H1 (cell line): ENCODE measurements around the gene ETF1. TPM values are rescaled to one million over a fixed set of nuclear protein-coding genes. Genes with fewer than 3 reads are reported as not detected.

Experiments used
- GABPA ChIP-seq: IDR thresholded peaks from 2 replicates; pipeline ENCODE4 v1.6.1; 2011; ENCODE audit warnings: mild to moderate bottlenecking, low read length, moderate library complexity, borderline replicate concordance; ENCODE audit not compliant: insufficient read depth
- polyA plus RNA-seq, 7 experiments: library from polyadenylated mRNA; depleted of rRNA in 3 of 7; stranded (reverse) in 5 of 7; unstranded in 2 of 7; fragments of >200 nt in 5 of 7; fragments of 200-250 nt in 2 of 7; gene quantifications; 1 replicate in 5 of 7; 2 replicates in 1 of 7; 4 replicates in 1 of 7; pipeline versions ENCODE4 v1.2.1 to v1.2.3, GENCODE V29; 2011 to 2013; ENCODE audit warnings: missing spikeins in 2 of 7, mixed read lengths in 2 of 7
- total RNA-seq: library from RNA; stranded (reverse); fragmentation: NEBNext Ultra II Directional; extraction: Animal tissue kit (Norgen Biotek cat#: 25700); gene quantifications from 2 replicates; pipeline ENCODE4 v1.2.1, GENCODE V29; 2021

The ETF1 gene
- total and polyA plus RNA-seq, 2 of the 8 experiments (the other 6 are each of a cell fraction or from before 2014, with no cell fraction given) = 50.5 to 168 TPM

DNA sequence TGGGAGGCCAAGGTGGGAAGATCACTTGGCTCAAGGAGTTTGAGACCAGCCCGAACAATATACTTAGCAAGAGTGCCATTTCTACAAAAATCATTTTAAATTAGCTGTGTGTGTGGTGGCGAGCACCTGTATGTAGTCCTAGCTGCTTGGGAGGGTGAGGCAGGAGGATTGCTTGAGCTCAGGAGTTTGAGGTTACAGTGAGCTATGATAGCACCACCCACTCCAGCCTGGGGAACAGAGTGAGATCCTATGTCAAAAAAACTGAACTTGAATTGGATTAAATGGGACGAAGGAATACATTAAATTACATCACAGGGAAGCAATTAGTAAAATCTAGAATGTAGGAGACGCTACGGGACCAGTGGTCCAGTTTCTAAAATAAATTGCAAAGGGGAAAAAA, 6.4 kb upstream of the ETF1 start (continued):
- TF ChIP-seq GABPA = no peak
